KMS-11 (cell line): ENCODE results near the gene GBGT1.

Source experiments
- H2AFZ ChIP-seq: fragments of 200-600 bp; sonication (generic); 2 replicates; pipeline ENCODE4 v1.6.1; 2016; ENCODE audit warnings: antibody characterized with exemption, mixed run types, low read depth
- H3K27ac ChIP-seq: fragments of 200-600 bp; sonication (generic); 2 replicates; pipeline ENCODE4 v1.6.1; 2016; ENCODE audit warnings: mild to moderate bottlenecking, mixed run types
- H3K27me3 ChIP-seq: fragments of 200-600 bp; sonication (generic); 2 replicates; pipeline ENCODE4 v1.6.1; 2017; ENCODE audit warnings: mild to moderate bottlenecking, low read depth, mixed run types, moderate library complexity; ENCODE audit not compliant: insufficient read depth
- H3K36me3 ChIP-seq: fragments of 200-600 bp; sonication (generic); 2 replicates; pipeline ENCODE4 v1.6.1; 2017; ENCODE audit warnings: mild to moderate bottlenecking, mixed run types; ENCODE audit not compliant: insufficient read depth
- H3K4me1 ChIP-seq: fragments of 200-600 bp; sonication (generic); 2 replicates; pipeline ENCODE4 v1.6.1; 2016; ENCODE audit warnings: mild to moderate bottlenecking, low read depth, mixed run types; ENCODE audit not compliant: poor library complexity, severe bottlenecking
- H3K4me2 ChIP-seq: fragments of 200-600 bp; sonication (generic); 2 replicates; pipeline ENCODE4 v1.7.0; 2016; ENCODE audit warnings: mild to moderate bottlenecking, mixed run types
- H3K4me3 ChIP-seq: fragments of 200-600 bp; sonication (generic); IDR thresholded peaks from 2 replicates; pipeline ENCODE4 v1.6.1; 2017; ENCODE audit warnings: low read depth, low read length, mixed read lengths; ENCODE audit not compliant: insufficient read depth
- H3K79me2 ChIP-seq: fragments of 200-600 bp; sonication (generic); 2 replicates; pipeline ENCODE4 v1.6.1; 2016; ENCODE audit warnings: low read depth, mixed run types; ENCODE audit not compliant: insufficient read depth
- H3K9ac ChIP-seq: fragments of 200-600 bp; sonication (generic); 2 replicates; pipeline ENCODE4 v1.6.1; 2016; ENCODE audit warnings: mild to moderate bottlenecking, mixed run types
- H4K20me1 ChIP-seq: fragments of 200-600 bp; sonication (generic); 2 replicates; pipeline ENCODE4 v1.6.1; 2016; ENCODE audit warnings: mild to moderate bottlenecking, mixed run types; ENCODE audit not compliant: insufficient read depth
- CTCF ChIP-seq: fragments of 200-600 bp; sonication (generic); conservative IDR thresholded peaks from 2 replicates; pipeline ENCODE4 v1.6.1; 2017; ENCODE audit warnings: low read depth, mild to moderate bottlenecking, antibody characterized with exemption, low read length, moderate library complexity, mixed read lengths

GBGT1 gene

DNA sequence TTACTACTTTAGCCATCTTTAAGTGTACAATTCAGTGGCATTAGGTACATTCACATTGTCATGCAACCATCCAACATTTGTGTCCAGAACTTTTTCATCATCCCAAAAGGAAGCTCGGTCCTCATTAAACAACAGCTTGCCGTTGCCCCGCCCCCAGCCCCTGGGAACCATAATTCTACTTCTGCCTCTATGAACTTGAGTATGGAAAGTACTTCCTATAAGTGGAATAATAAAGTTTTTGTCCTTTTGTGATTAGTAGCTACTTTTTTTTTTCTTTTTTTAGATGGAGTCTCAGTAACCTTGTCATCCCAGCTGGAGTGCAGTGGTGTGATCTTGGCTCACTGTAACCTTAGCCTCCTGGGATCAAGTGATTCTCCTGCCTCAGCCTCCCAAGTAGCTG is 5.0 kb downstream of the GBGT1 start:
- no peak overlapping the region for H3K4me3 ChIP-seq
- H4K20me1 ChIP-seq: no peaks in the 10 kb centered on the region
- no peak overlapping the region for H3K27ac ChIP-seq
- H2AFZ ChIP-seq: no peak overlapping the region
- H3K4me2 ChIP-seq: no peak overlapping the region
- no peak overlapping the region for H3K9ac ChIP-seq
- H3K79me2 ChIP-seq: no peaks in the 10 kb centered on the region
- peaks cover 35% of the 10 kb centered on the region for H3K27me3 ChIP-seq
- TF ChIP-seq CTCF: no peak
- no peaks in the 10 kb centered on the region for H3K36me3 ChIP-seq
- no peaks in the 10 kb centered on the region for H3K4me1 ChIP-seq

DNA sequence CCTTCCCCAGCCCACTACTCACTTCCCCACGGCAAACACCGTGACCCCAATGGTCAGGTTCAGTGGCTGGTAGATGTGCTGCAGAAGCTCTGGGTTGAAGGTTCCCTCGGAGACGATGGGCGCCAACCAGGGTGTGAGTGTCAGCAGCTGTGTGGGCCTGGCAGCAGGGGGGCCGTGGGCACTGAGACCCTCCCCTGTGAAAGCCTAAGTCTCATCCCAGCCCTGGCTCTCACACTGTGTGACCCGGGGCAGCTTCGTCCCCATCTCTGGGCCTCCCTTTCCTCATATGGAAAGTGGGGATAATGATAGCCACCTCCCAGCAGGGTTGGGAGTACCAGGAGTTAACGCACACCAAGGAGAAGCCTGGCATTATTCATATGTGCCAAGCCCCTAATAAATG is 8.6 kb downstream of the GBGT1 start:
- Histone ChIP-seq H4K20me1 (no peaks in the 10 kb centered on the region), H2AFZ (no peak overlapping the region), H3K4me2 (no peak overlapping the region), H3K9ac (no peak overlapping the region), H3K4me3 (no peak overlapping the region), H3K27me3 (peaks cover 24% of the 10 kb centered on the region), H3K4me1 (peaks cover 2% of the 10 kb centered on the region), H3K79me2 (no peaks in the 10 kb centered on the region), H3K27ac (no peak overlapping the region), H3K36me3 (no peaks in the 10 kb centered on the region)
- no peak for TF ChIP-seq CTCF

GRCh38 chr9:133154097-133154989 is 9.4 kb downstream of the GBGT1 start:
- H2AFZ ChIP-seq: no peak overlapping the region
- H3K9ac ChIP-seq: no peak overlapping the region
- no peaks in the 10 kb centered on the region for H3K79me2 ChIP-seq
- H3K27me3 ChIP-seq: peaks cover 21% of the 10 kb centered on the region
- H3K27ac ChIP-seq: no peak overlapping the region
- H4K20me1 ChIP-seq: no peaks in the 10 kb centered on the region
- H3K36me3 ChIP-seq: no peaks in the 10 kb centered on the region
- H3K4me1 ChIP-seq: peaks cover 8% of the 10 kb centered on the region
- H3K4me2 ChIP-seq: no peak overlapping the region
- no peak overlapping the region for H3K4me3 ChIP-seq
- TF ChIP-seq CTCF: no peak

GRCh38 chr9:133153227-133154096 is 10.3 kb downstream of the GBGT1 start:
- Histone ChIP-seq H3K36me3 (no peaks in the 10 kb centered on the region), H2AFZ (no peak overlapping the region), H3K4me3 (no peak overlapping the region), H3K27ac (no peak overlapping the region), H3K9ac (no peak overlapping the region), H4K20me1 (no peaks in the 10 kb centered on the region), H3K4me1 (peaks cover 8% of the 10 kb centered on the region), H3K4me2 (no peak overlapping the region), H3K27me3 (peaks cover 12% of the 10 kb centered on the region; the same call in 1 of the 2 replicates), H3K79me2 (0 out of 2 replicates have a peak, but pooled peaks cover 2% of the 10 kb centered on the region)
- no peak for TF ChIP-seq CTCF
